ENCODE data around the gene PRRT1.

PRRT1 gene

DNA sequence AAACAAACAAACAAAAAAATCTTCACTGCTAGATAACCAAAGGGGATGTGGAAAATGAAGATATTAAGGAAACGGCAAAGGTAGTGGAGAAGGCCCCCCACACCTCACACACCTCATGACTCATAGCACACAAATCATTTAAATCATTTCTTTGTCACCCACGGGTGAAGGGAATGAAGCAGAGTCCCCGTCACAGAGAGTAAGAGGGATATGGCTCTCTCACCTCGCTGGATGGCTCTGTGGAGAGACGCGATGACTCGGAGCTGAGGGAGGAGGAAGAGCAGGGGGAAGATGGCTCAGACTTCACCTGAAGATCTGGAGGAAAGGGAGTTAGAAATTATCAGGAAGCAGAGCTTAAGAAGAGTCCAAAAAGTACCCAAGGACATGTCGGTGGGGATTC lies 24.9 kb downstream of the PRRT1 start:
- peak overlapping the region; percentile 95 to 98 for H3K9ac ChIP-seq (ENCODE audit: low read depth in 1 of 2, low read length in 2 of 2)
- no peak overlapping the region for H3K27ac ChIP-seq (ENCODE audit: low read depth in 2 of 2, low read length in 2 of 2)
- H3K27me3 ChIP-seq (ENCODE audit: control insufficient read depth in 2 of 2, insufficient read depth in 2 of 2, low read length in 2 of 2), result no peaks in the 10 kb centered on the region
- H3K36me3 ChIP-seq (ENCODE audit: control insufficient read depth in 2 of 2, insufficient read depth in 2 of 2, low read length in 2 of 2), result peaks cover 24 to 30% of the 10 kb centered on the region in 2 donors
- H3K4me3 ChIP-seq (ENCODE audit: low read length in 2 of 2), result peak overlapping the region; percentile 99
- H3K9me3 ChIP-seq (ENCODE audit: control insufficient read depth in 2 of 2, low read length in 2 of 2), result no peaks in the 10 kb centered on the region
- H3K4me1 ChIP-seq (ENCODE audit: control insufficient read depth in 2 of 2, insufficient read depth in 2 of 2, low read length in 2 of 2), result peaks cover 25% of the 10 kb centered on the region in 2 donors

DNA sequence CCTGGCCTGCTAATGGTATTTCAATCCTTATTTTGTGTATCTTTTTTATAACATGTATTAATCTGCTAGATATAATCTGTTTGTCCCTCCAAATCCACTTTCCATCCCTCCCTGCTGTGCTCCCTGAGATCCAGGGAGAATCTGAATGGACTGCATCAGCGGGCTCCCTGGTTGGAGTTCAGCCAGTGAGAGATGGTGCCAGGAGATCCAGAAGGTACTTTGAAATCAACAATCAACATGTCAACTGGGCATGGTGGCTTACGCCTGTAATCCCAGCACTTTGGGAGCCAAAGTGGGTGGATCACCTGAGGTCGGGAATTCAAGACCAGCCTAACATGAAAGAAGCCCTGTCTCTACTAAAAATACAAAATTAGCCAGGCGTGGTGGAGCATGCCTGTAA lies 28.1 kb downstream of the PRRT1 start:
- no peak overlapping the region for H3K4me3 ChIP-seq (ENCODE audit: low read length in 2 of 2)
- H3K36me3 ChIP-seq (ENCODE audit: control insufficient read depth in 2 of 2, insufficient read depth in 2 of 2, low read length in 2 of 2), result peaks cover 41 to 46% of the 10 kb centered on the region in 2 donors

DNA sequence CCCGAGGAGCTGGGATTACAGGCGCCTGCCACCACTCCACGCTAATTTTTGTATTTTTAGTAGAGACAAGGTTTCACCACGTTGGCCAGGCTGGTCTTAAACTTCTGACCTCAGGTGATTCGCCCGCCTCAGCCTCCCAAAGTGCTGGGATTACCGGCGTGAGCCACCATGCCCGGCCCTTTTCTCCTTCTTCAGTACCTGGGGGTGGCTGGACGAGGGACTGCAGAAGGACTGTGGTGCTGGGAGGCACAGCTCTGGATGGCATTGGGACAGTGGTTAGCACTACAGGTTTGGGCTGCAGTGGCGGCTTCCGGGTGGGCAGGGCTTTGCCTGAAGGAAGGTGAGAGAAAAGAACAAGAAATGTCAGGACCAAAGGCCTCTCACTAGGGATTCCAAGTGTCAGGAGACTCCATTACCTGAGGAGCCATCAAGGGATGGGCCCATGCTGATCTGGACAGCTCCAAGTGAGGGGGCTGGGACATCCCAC lies 31.1 kb downstream of the PRRT1 start:
- H3K36me3 ChIP-seq (ENCODE audit: control insufficient read depth in 2 of 2, insufficient read depth in 2 of 2, low read length in 2 of 2), result peaks cover 49 to 67% of the 10 kb centered on the region in 2 donors
- no peaks in the 10 kb centered on the region for H3K9me3 ChIP-seq (ENCODE audit: control insufficient read depth in 2 of 2, low read length in 2 of 2)

More for the DNA sequence above, 28.1 kb downstream of the PRRT1 start:
- Histone ChIP-seq H3K9ac (ENCODE audit: low read depth in 1 of 2, low read length in 2 of 2) (no peak overlapping the region), H3K4me1 (ENCODE audit: control insufficient read depth in 2 of 2, insufficient read depth in 2 of 2, low read length in 2 of 2) (peaks cover 21 to 24% of the 10 kb centered on the region in 2 donors), H3K9me3 (ENCODE audit: control insufficient read depth in 2 of 2, low read length in 2 of 2) (no peaks in the 10 kb centered on the region), H3K27ac (ENCODE audit: low read depth in 2 of 2, low read length in 2 of 2) (no peak overlapping the region), H3K27me3 (ENCODE audit: control insufficient read depth in 2 of 2, insufficient read depth in 2 of 2, low read length in 2 of 2) (no peaks in the 10 kb centered on the region)

DNA sequence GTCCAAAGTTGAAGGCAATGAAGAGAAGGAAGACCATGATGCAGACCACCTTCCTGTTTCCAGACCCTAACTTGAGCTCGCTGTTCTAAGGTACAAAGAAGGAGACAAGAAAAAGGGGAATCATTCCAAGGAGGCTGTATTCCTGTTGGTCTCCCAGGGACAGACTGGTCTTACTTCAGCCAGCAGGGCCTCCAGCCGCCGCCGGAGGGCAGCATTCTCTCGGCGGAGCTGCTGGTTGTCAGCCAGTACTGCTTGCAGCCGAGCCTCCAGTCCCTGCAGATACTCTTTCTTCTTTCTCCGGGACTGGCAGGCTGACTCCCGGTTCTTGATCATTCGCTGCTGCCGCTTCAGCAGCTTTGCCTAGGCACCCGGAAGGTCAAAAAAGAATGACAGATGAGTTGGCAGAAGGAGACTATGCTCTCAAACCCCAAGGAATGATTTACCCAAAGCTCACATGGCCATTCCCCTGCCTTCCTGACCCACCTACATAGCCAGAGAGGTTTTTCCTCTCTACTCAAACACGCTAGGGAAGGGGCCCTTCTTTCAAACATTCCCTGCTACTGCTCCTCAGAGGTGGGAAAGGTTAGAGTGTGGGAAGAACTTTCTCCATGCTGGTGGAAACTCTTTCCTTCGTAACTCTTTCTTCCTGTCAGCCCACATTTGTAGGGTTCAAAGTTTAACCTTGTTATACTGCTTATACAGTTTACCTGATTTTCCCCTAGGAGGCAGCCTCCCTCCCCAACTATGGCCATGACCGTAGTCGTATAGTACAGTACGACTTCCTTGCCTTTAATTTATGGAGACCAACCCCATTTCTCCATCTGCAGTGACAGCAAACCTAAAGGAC lies 32.7 kb downstream of the PRRT1 start:
- Histone ChIP-seq H3K4me3 (ENCODE audit: low read length in 2 of 2) (peak overlapping the region; percentile 33 to 51), H3K9ac (ENCODE audit: low read depth in 1 of 2, low read length in 2 of 2) (peak overlapping the region in 1 of 2 donors; percentile 60), H3K27me3 (ENCODE audit: control insufficient read depth in 2 of 2, insufficient read depth in 2 of 2, low read length in 2 of 2) (no peaks in the 10 kb centered on the region), H3K4me1 (ENCODE audit: control insufficient read depth in 2 of 2, insufficient read depth in 2 of 2, low read length in 2 of 2) (peaks cover 10 to 13% of the 10 kb centered on the region in 2 donors), H3K36me3 (ENCODE audit: control insufficient read depth in 2 of 2, insufficient read depth in 2 of 2, low read length in 2 of 2) (peaks cover 46 to 65% of the 10 kb centered on the region in 2 donors), H3K27ac (ENCODE audit: low read depth in 2 of 2, low read length in 2 of 2) (peak overlapping the region; percentile 67 to 76), H3K9me3 (ENCODE audit: control insufficient read depth in 2 of 2, low read length in 2 of 2) (no peaks in the 10 kb centered on the region)

More for the DNA sequence above, 31.1 kb downstream of the PRRT1 start:
- Histone ChIP-seq H3K4me3 (ENCODE audit: low read length in 2 of 2) (no peak overlapping the region), H3K4me1 (ENCODE audit: control insufficient read depth in 2 of 2, insufficient read depth in 2 of 2, low read length in 2 of 2) (peaks cover 10 to 13% of the 10 kb centered on the region in 2 donors), H3K27me3 (ENCODE audit: control insufficient read depth in 2 of 2, insufficient read depth in 2 of 2, low read length in 2 of 2) (no peaks in the 10 kb centered on the region), H3K27ac (ENCODE audit: low read depth in 2 of 2, low read length in 2 of 2) (no peak overlapping the region), H3K9ac (ENCODE audit: low read depth in 1 of 2, low read length in 2 of 2) (no peak overlapping the region)

DNA sequence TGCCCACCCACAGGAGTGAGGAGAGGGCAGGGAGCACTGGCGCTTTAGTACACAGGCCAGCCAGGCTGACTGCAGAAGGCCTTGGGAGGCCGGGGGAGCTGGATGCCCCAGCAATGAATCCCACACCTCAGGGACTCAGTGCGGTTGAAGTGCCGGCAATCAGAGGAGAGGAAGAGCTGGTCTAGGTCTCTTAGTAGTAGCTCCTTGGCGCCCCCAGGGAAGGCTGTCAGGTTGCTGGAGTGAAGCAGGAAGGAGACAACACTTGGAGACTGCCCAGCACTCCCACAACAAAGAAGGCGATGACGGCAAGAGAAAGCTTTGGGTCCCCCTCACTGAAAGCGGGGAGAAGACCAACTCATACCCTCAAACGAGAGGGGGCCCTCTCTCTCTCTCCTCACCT lies 34.3 kb downstream of the PRRT1 start:
- Histone ChIP-seq H3K36me3 (ENCODE audit: control insufficient read depth in 2 of 2, insufficient read depth in 2 of 2, low read length in 2 of 2) (peaks cover 42 to 62% of the 10 kb centered on the region in 2 donors), H3K27ac (ENCODE audit: low read depth in 2 of 2, low read length in 2 of 2) (no peak overlapping the region), H3K9ac (ENCODE audit: low read depth in 1 of 2, low read length in 2 of 2) (no peak overlapping the region), H3K27me3 (ENCODE audit: control insufficient read depth in 2 of 2, insufficient read depth in 2 of 2, low read length in 2 of 2) (no peaks in the 10 kb centered on the region), H3K9me3 (ENCODE audit: control insufficient read depth in 2 of 2, low read length in 2 of 2) (no peaks in the 10 kb centered on the region), H3K4me3 (ENCODE audit: low read length in 2 of 2) (no peak overlapping the region), H3K4me1 (ENCODE audit: control insufficient read depth in 2 of 2, insufficient read depth in 2 of 2, low read length in 2 of 2) (peaks cover 10 to 17% of the 10 kb centered on the region in 2 donors)

DNA sequence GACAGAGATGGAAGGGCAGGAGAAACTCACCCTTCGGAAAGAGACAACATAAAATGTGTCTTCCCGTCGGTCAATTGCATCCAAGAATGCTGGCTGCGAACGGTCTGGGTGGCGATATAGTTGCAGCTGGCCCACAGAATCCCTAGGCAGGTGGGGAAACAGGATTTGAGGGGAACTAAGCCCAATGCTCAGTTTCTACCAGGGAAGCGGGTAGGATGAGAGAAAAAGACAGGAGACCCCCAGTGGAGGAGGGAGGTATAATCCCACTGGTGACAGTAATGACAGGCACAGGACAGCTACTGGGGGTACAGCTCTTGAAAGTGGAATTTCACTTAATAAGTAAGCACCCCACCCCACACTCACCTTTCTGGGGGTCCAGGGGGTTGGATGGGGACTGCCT lies 35.1 kb downstream of the PRRT1 start:
- Histone ChIP-seq H3K36me3 (ENCODE audit: control insufficient read depth in 2 of 2, insufficient read depth in 2 of 2, low read length in 2 of 2) (peaks cover 36 to 56% of the 10 kb centered on the region in 2 donors), H3K9me3 (ENCODE audit: control insufficient read depth in 2 of 2, low read length in 2 of 2) (no peaks in the 10 kb centered on the region), H3K27ac (ENCODE audit: low read depth in 2 of 2, low read length in 2 of 2) (no peak overlapping the region), H3K4me3 (ENCODE audit: low read length in 2 of 2) (no peak overlapping the region), H3K27me3 (ENCODE audit: control insufficient read depth in 2 of 2, insufficient read depth in 2 of 2, low read length in 2 of 2) (no peaks in the 10 kb centered on the region), H3K4me1 (ENCODE audit: control insufficient read depth in 2 of 2, insufficient read depth in 2 of 2, low read length in 2 of 2) (peaks cover 10 to 17% of the 10 kb centered on the region in 2 donors), H3K9ac (ENCODE audit: low read depth in 1 of 2, low read length in 2 of 2) (no peak overlapping the region)

DNA sequence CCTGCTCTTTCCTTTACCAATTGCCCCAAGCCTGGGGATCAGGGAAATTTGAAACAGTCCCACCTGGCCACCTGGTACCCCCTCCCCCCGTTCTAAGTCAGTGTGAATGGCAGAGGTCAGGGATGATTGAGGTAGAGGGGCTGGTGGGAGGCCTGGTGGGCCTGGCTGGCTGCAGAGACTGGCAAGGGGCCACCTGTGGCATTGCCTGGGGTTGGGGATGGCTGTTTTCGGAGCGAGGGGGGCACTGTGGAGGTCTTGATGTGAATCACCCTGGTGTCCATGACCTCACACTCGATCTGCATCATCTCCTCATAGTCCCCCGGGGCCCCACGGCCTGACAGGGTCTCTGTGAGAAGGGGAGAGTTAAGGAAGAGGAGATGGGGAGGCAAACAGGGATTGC lies 36.1 kb downstream of the PRRT1 start:
- Histone ChIP-seq H3K27me3 (ENCODE audit: control insufficient read depth in 2 of 2, insufficient read depth in 2 of 2, low read length in 2 of 2) (no peaks in the 10 kb centered on the region), H3K4me1 (ENCODE audit: control insufficient read depth in 2 of 2, insufficient read depth in 2 of 2, low read length in 2 of 2) (peaks cover 10 to 18% of the 10 kb centered on the region in 2 donors), H3K9me3 (ENCODE audit: control insufficient read depth in 2 of 2, low read length in 2 of 2) (no peaks in the 10 kb centered on the region), H3K36me3 (ENCODE audit: control insufficient read depth in 2 of 2, insufficient read depth in 2 of 2, low read length in 2 of 2) (peaks cover 30 to 47% of the 10 kb centered on the region in 2 donors), H3K4me3 (ENCODE audit: low read length in 2 of 2) (no peak overlapping the region), H3K27ac (ENCODE audit: low read depth in 2 of 2, low read length in 2 of 2) (no peak overlapping the region), H3K9ac (ENCODE audit: low read depth in 1 of 2, low read length in 2 of 2) (no peak overlapping the region)

DNA sequence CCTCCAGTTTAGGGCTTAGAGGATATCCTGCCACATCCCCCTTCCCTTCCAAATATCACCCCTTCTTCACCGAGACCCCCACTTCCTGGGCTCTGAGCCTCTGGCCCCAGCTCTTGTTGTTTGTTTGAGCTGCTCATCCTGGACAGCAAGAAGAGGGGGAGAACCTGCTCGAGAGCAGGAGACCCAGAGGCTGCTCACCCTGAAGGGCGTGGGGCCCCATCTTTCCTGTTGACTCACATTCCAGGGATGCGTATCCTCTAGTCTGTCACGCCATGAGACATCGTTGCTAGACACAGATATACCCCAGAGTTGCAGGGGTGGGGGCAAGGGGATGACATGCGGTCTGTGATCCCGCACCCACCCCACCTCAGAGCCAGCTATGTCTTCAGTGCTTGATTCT lies 36.9 kb downstream of the PRRT1 start:
- Histone ChIP-seq H3K4me1 (ENCODE audit: control insufficient read depth in 2 of 2, insufficient read depth in 2 of 2, low read length in 2 of 2) (peaks cover 8 to 23% of the 10 kb centered on the region in 2 donors), H3K36me3 (ENCODE audit: control insufficient read depth in 2 of 2, insufficient read depth in 2 of 2, low read length in 2 of 2) (peaks cover 28 to 43% of the 10 kb centered on the region in 2 donors), H3K27me3 (ENCODE audit: control insufficient read depth in 2 of 2, insufficient read depth in 2 of 2, low read length in 2 of 2) (no peaks in the 10 kb centered on the region), H3K4me3 (ENCODE audit: low read length in 2 of 2) (no peak overlapping the region), H3K9ac (ENCODE audit: low read depth in 1 of 2, low read length in 2 of 2) (no peak overlapping the region), H3K9me3 (ENCODE audit: control insufficient read depth in 2 of 2, low read length in 2 of 2) (no peaks in the 10 kb centered on the region), H3K27ac (ENCODE audit: low read depth in 2 of 2, low read length in 2 of 2) (no peak overlapping the region)

DNA sequence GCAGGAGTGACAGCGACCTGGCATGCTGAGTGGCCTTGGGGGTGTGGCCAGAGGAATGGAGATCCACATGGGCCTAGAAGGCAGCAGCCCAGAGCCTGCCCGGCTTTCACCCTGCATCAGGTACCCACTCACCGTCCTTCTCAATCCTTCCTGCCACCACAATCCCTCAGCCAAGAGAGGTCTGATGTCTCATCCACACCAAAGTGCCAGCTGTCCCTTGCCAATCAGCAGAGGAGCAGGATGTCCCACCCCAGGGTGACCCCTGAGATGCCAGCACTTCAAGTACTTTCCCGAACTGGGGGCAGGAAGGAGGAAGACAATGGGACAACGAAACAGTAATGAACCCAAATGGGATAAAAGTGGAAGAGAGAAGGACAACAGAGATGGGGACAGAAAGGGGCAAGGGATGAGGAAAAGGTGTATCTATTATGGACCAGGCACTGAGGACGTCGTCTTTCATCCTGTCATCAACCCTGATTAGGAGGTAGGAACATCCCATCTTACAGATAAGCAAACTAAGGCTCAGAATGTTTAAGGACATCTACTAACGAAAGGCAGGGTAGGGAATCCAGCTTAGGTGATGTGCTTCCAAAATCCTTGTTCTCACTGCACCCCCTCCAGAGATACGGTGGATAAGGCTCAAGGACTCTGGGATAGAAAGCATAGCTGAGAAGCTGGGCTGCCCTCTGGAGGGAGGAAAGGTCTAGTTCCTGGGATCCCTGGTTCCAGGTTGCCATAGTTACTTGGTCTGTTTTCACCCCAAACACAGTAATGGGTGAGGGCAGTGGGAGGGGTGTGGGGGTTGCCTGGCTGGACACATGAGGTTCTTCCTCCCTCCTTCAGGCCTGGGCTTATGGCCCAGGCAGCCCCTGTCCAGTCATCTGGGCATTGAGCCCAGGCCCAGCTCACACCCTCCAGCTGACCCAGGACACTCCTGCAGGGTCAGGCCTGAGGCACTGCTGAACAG lies 38.1 kb downstream of the PRRT1 start:
- no peak overlapping the region for H3K9ac ChIP-seq (ENCODE audit: low read depth in 1 of 2, low read length in 2 of 2)
- peaks cover 0 to under 1% of the 10 kb centered on the region in 2 donors for H3K27me3 ChIP-seq (ENCODE audit: control insufficient read depth in 2 of 2, insufficient read depth in 2 of 2, low read length in 2 of 2)
- H3K4me3 ChIP-seq (ENCODE audit: low read length in 2 of 2), result no peak overlapping the region
- peaks cover 28 to 36% of the 10 kb centered on the region in 2 donors for H3K36me3 ChIP-seq (ENCODE audit: control insufficient read depth in 2 of 2, insufficient read depth in 2 of 2, low read length in 2 of 2)
- peak overlapping the region; percentile 11 to 46 for H3K27ac ChIP-seq (ENCODE audit: low read depth in 2 of 2, low read length in 2 of 2)
- H3K4me1 ChIP-seq (ENCODE audit: control insufficient read depth in 2 of 2, insufficient read depth in 2 of 2, low read length in 2 of 2), result peaks cover 7 to 20% of the 10 kb centered on the region in 2 donors
- no peaks in the 10 kb centered on the region for H3K9me3 ChIP-seq (ENCODE audit: control insufficient read depth in 2 of 2, low read length in 2 of 2)
